Cerebellar nuclear complex (tissue), 1 donor: ENCODE measurements around the gene TMEM164.

Experiments used
- DNase-seq, 2 experiments: peaks; one replicate each; lab custom pipeline; 2025; lab: John Stamatoyannopoulos, UW

The TMEM164 gene

GRCh38 chrX:110167952-110168451 is 165.1 kb downstream of the TMEM164 start:
- DNase-seq: no peak

GRCh38 chrX:110168585-110168984 is 165.7 kb downstream of the TMEM164 start:
- no peak for DNase-seq

- DNase-seq: no peak
Observed at GRCh38 chrX:110170029-110170428, 167.1 kb downstream of the TMEM164 start.

- no peak for DNase-seq
Observed at GRCh38 chrX:110171442-110171841, 168.5 kb downstream of the TMEM164 start.

- DNase-seq: no peak
Observed at GRCh38 chrX:110172215-110172614, 169.3 kb downstream of the TMEM164 start.

DNA sequence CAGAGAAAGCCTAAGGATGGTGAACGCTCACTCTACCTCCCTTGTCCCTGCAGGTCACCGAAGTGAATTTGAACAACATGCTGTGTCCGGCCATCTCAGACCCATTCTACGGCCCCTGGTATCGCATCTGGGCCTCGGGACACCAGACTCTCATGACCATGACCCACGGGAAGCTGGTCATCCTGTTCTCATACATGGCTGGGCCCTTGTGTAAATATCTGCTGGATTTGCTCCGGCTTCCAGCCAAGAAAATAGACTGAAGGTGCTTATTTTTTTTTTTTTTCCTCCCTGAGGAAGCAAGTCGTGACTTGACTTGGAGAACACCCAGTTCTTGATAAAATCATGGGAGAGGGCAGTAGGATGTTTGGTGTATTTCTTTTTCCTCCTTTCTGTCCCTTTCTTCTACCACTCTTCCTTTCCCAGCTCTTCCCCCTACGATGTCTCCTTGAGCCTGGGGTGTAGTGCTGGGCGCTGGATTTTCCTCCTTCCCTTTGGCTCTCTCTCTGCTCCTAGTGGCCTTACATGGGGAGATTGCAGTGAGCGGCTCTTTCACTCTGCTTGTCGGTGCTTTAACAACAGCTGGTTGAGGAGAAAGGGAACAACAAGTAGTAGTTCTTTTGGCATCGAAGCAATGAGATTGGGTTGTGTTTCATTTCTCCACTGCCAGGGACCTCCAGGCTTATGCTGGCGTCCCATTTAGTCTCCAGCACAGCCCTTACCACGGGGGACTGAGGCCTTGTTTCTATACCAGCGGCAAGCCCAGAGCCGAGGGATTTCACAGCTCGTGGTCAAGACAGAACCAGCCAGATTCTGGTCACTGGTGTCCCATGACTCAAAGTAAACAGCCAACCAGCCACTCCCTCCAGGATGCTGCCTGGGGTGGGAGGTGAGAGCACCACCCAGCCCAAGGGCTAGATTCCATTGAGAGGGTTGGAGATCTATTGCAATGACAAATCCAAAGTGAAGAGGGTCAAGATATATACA is 170.6 kb downstream of the TMEM164 start:
- DNase-seq: no peak

DNA sequence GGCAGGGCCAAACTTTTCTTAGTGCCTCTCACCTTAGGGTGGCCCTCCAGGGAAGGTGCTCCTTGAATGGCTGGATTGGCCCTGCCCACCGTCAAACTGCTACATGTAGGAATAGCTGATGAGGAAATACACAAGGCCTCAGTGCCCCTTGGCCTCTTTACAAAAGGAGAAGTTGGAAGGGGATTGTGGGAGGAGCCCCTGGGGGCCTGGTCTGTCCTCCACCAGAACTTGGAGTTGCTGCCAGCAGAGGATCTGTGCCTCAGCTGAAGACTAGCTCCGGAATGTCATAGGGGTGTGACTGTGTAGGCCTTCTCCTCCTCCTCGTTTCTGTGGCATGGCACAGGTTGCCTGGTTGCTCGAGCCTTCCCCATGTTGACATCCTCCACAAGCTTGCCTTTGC is 172.2 kb downstream of the TMEM164 start:
- DNase-seq: no peak

DNA sequence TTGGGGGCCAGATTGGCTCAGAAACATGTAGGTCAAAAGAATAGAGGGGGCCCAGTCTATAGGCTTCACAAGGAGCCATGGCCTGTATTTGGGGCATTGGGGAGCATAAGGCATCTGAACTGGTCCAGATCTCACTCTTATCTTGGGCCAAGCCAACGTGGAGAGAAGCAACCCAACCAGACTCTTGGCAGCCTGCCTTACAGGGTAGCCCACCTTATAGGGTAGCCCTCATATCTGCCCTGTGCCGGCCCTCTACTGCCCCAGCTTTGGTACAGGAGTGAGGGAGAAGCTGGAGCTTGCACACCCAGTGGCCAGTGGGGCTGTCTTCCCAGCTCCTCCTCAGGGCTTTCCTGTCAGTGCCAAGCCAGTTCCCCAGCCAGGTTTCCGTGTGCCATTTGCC is 172.8 kb downstream of the TMEM164 start:
- no peak for DNase-seq

DNA sequence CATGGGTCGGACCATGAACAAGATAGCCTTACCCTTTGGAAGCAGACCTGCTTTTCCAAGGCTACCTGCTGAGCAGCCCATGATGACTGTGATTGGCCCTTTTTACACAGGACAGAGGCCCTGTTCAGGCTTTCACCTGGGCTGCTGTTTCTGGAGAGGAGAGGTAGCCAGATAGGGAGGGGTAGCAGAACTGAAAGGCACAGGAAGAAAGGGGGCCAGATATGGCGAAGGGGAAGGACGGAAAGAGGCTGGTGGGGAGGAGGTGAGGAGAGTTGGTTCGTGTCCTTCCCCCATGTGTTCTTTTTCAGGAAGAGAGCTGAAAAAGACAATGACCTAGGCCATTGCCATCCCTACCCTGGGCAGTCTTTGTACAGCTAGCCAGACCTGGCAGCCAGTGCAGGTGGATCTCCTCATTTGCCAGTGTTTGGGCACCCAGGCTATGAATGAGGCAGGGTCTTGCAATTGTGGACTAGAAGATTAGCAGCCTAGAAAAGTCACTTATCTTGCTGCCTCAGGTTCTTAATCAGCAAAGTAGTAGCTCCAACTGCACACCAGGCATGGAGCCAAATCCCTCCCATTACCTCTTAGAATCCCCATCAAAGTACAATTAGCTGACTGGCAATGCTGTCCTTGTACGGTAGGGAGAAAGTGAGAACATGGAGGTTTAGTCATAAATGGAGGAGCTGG is 175.4 kb downstream of the TMEM164 start:
- DNase-seq: no peak

- DNase-seq: no peak
Observed at GRCh38 chrX:110180176-110180927, 177.4 kb downstream of the TMEM164 start.

DNA sequence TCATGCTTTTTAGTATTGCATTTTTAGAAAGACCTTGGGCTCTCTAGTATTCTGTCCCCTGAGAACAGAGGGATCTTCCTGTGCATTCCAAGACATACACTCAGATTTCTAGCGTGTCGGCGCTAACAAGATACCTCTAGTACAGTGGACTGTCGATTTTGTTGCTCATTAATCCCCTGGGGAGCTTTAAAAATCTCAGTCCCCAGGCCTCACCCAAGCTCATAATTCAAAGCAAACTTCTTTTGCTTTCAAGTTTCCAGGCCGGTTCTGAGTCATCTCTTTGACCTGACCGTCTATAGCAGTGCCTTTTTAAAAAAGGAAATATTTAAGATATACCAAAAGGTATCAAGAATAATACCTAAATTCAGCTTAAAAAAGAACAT is 178.0 kb downstream of the TMEM164 start:
- no peak for DNase-seq

DNA sequence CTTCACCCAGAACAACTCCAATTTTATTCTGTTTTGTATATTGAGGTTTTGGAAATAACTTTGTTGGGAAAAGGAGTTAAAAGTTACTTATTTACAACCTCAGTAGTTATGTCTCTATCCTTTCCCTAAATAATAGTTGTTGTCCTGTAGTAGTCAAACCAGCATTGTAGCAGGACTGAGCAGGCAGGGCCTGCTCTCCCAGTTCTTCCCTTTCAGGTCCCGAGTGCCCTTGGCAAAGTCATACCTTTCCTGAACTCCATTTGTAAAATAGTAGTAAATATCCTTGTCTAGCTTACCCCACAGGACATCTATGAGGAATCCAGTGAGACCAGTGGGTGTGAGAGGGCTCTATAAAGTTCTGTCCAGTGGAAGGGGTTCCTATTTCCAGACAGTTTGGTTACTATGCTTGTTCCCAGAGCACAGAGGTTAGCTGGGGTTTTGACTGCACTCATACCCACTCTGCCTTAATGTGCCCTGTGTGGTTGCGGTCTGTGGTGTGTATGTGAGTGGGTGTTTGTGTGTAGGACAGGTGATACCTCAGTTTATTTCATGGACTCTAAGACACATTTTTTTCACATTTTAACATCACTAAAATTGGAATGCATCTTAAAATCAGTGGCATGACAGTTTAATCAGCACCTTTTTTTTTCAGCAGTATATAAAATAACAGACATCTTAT is 178.7 kb downstream of the TMEM164 start:
- DNase-seq: no peak

DNA sequence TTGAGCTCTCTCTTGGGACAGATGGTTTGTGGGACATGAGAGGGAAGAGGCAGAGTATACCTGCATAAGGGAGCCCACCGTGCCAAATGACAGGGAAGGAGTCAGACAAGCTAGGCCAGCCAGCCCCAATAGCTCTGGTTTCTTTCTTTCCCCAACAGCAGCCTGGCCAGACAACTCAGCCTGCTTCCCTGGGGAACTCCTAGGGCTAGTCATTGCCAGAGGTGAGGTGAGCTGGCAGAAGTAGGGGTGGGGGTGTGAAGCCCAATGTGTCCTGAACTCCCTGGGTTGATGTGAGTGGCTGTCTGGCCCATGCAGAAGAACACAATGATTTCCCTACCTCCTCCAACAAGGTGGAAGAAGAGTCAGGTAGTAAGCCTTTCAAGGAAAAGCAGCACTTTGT is 179.4 kb downstream of the TMEM164 start:
- DNase-seq: no peak

GRCh38 chrX:110182865-110183264 is 180.0 kb downstream of the TMEM164 start:
- DNase-seq: no peak

DNA sequence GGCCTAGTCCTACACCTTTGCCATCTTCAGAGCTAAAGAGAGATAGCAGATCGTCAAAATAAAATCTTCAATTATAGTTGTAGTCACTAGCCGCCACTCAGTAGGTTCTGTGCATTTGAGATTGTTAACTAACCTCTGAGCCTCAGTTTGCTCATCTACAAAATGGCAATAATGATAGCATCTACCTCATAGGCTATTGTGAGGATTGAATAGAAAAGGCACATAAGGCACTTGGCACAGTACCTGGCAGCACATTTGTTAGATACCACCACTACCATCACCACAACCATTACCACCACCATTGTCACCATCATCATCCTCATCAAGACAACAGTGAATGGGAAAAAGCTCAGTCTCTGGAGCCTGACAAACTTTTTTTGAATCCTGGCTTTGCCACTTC is 180.4 kb downstream of the TMEM164 start:
- DNase-seq: no peak

- DNase-seq: no peak
Observed at GRCh38 chrX:110188701-110189558, 186.0 kb downstream of the TMEM164 start.

GRCh38 chrX:110192516-110192915 is 189.6 kb downstream of the TMEM164 start:
- no peak for DNase-seq

DNA sequence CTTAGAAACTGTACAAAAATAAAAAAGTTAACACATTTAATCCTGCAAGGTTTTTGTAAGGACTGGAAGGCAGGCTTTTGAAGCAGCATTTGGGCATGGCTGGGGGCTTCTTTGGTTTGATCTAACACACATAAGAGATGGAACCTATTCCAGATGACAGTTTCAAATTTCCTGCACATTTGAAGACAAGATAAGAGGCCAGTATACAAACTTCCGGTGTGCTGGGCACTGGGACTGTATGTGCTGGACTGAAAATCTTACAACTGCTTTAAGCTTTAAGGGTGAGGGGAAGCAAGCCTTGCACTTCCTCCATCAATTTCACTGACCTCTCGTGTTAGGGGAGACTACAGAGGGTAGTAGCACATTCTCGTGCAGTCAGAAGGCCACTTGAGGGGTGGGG is 192.1 kb downstream of the TMEM164 start:
- no peak for DNase-seq

DNA sequence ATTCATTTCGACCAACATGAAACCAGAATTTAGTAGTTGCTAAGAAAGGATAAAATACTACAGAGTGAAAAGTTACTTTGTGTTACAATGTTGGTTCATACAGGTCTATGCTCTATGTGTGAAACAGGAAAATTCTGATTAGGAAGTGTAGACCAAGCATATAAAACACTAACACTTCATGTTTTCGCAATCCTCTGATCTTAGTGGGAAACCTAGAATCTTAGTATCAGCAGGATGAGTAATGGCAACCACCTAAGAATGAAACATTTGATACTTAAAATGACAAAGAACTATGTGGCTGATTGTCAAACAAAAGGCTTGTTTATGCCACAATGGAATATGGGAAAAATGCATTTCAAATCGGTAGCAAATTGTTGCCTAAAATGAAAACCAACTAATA is 198.9 kb downstream of the TMEM164 start:
- no peak for DNase-seq

GRCh38 chrX:110204986-110205385 is 202.1 kb downstream of the TMEM164 start:
- no peak for DNase-seq

DNA sequence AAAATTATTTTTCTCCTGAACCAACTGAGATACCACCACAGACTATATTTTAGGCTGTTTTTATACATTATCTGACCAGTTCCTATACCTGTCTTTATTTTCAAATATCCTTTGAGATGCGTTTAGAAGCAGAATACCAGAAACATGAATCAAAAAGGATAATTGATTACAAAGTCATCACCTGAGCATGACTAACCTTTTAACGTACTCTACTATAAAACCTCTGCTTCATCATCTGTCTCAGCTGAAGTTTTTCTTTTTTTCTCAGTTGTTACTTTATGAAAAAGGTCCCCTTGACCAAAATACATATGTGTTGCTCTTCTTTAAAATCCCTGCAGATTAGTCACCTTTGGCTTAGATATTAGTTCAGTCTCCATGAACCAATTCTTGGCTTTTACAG is 205.2 kb downstream of the TMEM164 start:
- DNase-seq: no peak
